GM06990 (cell line): ENCODE data around the gene IL1RAPL1.

Experiments used
- DNase-seq: peaks from one replicate; pipeline ENCODE4 v3.0.0-alpha.2; 2011; ENCODE audit not compliant: insufficient read length; ENCODE audit errors: extremely low read depth
- H3K27me3 ChIP-seq: replicated peaks from 2 replicates; pipeline ENCODE4 v1.6.0; 2011; ENCODE audit warnings: low read length; ENCODE audit not compliant: control insufficient read depth, insufficient read depth
- H3K36me3 ChIP-seq: 2 replicates; pipeline ENCODE4 v1.5.1; 2011; ENCODE audit warnings: low read length; ENCODE audit not compliant: control insufficient read depth, insufficient read depth
- H3K4me3 ChIP-seq: replicated peaks from 2 replicates; pipeline ENCODE4 v1.5.1; 2011; ENCODE audit warnings: low read depth, mild to moderate bottlenecking, control low read depth, low read length
- CTCF ChIP-seq: IDR thresholded peaks from 2 replicates; pipeline ENCODE4 v1.5.1; 2011; ENCODE audit warnings: low read length, control low read depth, mild to moderate bottlenecking, inconsistent platforms; ENCODE audit not compliant: insufficient read depth, poor library complexity, severe bottlenecking

IL1RAPL1 gene

GRCh38 chrX:29724316-29724715 is 1137.1 kb downstream of the IL1RAPL1 start:
- TF ChIP-seq CTCF, result no peak
- no peak for DNase-seq
- H3K27me3 ChIP-seq, result no peaks in the 10 kb centered on the region
- no peak overlapping the region for H3K4me3 ChIP-seq
- no peaks in the 10 kb centered on the region for H3K36me3 ChIP-seq

- Histone ChIP-seq H3K27me3 (no peaks in the 10 kb centered on the region), H3K36me3 (no peaks in the 10 kb centered on the region), H3K4me3 (no peak overlapping the region)
- TF ChIP-seq CTCF, result no peak
- DNase-seq, result no peak
Measured at GRCh38 chrX:29726811-29727210, 1139.6 kb downstream of the IL1RAPL1 start.

GRCh38 chrX:29728639-29729038 is 1141.4 kb downstream of the IL1RAPL1 start:
- DNase-seq, result no peak
- no peak for TF ChIP-seq CTCF
- Histone ChIP-seq H3K4me3 (no peak overlapping the region), H3K27me3 (no peaks in the 10 kb centered on the region), H3K36me3 (no peaks in the 10 kb centered on the region)

GRCh38 chrX:29744966-29745365 is 1157.7 kb downstream of the IL1RAPL1 start:
- H3K27me3 ChIP-seq, result no peaks in the 10 kb centered on the region
- H3K4me3 ChIP-seq, result no peak overlapping the region
- TF ChIP-seq CTCF, result no peak
- no peak for DNase-seq
- no peaks in the 10 kb centered on the region for H3K36me3 ChIP-seq

- Histone ChIP-seq H3K4me3 (no peak overlapping the region), H3K36me3 (no peaks in the 10 kb centered on the region), H3K27me3 (no peaks in the 10 kb centered on the region)
- no peak for TF ChIP-seq CTCF
- no peak for DNase-seq
Measured at GRCh38 chrX:29746326-29746725, 1159.1 kb downstream of the IL1RAPL1 start.

GRCh38 chrX:29762006-29762405 is 1174.8 kb downstream of the IL1RAPL1 start:
- Histone ChIP-seq H3K36me3 (no peaks in the 10 kb centered on the region), H3K27me3 (no peaks in the 10 kb centered on the region), H3K4me3 (no peak overlapping the region)
- TF ChIP-seq CTCF, result no peak
- DNase-seq, result no peak
